Globus pallidus (tissue), 1 donor: ENCODE measurements around the gene HOXC10.

Experiments used
- DNase-seq: peaks from one replicate; pipeline ENCODE4 v3.0.0-alpha.2; 2015; ENCODE audit warnings: low spot score

Gene HOXC10

DNA sequence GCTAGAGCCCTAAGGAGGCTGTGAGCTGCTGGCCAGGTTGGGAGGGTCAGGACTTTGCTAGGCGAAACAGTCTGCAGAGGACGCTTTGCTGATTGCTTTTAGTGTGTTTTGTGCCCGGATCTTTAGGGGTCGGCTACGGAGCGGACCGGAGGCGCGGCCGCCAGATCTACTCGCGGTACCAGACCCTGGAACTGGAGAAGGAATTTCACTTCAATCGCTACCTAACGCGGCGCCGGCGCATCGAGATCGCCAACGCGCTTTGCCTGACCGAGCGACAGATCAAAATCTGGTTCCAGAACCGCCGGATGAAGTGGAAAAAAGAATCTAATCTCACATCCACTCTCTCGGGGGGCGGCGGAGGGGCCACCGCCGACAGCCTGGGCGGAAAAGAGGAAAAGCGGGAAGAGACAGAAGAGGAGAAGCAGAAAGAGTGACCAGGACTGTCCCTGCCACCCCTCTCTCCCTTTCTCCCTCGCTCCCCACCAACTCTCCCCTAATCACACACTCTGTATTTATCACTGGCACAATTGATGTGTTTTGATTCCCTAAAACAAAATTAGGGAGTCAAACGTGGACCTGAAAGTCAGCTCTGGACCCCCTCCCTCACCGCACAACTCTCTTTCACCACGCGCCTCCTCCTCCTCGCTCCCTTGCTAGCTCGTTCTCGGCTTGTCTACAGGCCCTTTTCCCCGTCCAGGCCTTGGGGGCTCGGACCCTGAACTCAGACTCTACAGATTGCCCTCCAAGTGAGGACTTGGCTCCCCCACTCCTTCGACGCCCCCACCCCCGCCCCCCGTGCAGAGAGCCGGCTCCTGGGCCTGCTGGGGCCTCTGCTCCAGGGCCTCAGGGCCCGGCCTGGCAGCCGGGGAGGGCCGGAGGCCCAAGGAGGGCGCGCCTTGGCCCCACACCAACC lies 44.8 kb downstream of the HOXC10 start:
- no peak for DNase-seq

DNA sequence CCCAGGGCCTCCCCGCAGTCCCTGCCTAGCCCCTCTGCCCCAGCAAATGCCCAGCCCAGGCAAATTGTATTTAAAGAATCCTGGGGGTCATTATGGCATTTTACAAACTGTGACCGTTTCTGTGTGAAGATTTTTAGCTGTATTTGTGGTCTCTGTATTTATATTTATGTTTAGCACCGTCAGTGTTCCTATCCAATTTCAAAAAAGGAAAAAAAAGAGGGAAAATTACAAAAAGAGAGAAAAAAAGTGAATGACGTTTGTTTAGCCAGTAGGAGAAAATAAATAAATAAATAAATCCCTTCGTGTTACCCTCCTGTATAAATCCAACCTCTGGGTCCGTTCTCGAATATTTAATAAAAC lies 45.5 kb downstream of the HOXC10 start:
- DNase-seq: no peak

DNA sequence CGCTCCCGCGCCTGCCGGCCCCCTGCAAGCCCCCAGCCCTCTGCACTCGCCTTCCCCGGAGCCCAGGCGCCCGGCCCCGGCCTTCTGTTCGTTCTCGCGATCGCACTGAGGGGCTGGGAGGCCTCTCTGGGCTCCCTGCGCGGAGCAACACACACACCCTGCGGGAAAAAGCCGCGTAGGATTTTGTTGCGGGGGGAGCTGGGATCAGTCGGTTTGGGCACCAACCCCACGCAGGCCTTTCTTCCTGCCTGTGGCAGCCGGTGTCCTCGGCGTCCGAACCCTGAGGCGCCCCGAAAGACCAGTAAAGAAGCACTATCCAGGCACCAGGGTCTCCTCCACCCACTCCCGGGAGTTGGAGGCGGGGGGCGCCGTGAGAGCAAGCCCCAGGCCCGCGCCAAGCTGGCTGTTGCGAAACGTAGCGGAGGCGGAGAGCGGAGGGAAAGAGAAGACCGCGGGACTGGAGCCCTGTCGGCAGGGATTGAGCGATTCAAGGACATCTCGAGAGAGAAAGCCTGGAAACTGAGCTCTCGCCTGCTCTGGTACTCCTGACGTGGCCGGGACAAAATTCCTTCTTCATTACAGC lies 46.0 kb downstream of the HOXC10 start:
- no peak for DNase-seq

DNA sequence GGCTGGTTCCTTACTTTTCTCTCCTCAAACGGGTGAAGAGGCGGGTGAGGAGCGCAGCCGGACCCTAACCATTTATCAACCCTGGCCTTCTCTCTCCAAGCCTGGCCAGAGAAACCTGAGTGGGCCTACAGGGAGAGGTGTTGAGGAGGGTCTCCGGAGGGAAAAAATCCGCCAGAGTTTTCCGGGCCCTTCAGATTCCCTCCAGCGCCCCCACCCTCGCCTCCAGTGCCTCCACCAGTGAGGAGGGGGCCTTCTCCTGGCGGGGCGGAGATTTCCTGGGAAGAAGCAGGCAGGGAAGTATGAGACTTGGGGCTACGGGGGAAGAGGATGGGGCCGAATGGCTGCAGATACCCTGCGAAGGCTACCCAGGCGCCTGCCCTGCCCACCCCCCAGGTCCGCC lies 46.5 kb downstream of the HOXC10 start:
- DNase-seq: no peak

DNA sequence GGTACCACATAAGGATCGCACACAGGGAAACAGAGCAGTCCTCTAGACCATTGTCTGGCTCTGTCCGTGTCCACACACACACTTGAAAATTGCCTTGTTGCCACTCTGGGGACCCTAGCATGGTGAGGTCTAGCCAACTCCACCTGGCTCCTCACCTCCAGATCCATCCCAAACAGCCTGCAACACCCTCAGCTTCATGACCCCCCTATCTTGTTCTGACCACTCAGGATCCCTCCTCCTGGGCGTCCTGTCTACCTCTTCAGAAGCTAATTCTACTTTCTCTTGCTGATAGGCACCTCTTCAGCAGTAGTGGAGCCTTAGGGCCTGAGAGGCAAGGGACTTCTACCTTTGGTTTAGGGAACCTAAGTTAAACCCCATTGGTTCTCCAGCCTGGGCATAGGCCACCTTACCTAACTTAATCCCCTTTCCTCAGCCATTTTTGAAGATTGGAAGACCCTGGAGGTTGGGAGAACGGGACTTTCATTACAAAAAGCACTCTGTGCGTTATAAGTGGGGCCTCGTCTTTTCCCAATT lies 47.2 kb downstream of the HOXC10 start:
- no peak for DNase-seq

DNA sequence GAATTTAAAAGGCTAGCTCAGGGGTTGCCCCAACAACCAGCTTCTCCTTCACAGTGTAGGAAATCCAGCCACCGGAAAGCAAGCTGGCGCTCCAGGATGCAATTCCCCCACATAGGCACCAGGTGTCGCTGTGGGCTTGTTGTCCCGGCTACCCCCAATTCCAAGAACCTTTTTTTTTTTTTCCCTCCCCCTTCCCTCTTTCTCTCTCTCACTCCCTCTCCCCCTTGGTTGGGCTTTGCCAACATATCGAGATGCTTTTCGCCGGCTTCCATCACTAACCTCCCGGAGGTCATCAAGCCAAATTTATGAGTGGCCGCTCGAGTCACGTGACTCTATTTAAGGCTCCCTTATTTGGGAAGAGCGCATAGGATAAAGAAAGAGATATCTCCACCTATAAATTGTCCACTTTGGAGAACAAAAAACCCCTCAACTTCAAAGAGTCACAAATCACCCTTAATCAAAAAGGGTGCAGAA lies 47.7 kb downstream of the HOXC10 start, which contains the start of gene HOXC5:
HOXC5 (plus strand) TSS at position 424 of the 474 bp plus-strand sequence. CDS start 73 bp downstream, outside the sequence.
- DNase-seq: no peak

DNA sequence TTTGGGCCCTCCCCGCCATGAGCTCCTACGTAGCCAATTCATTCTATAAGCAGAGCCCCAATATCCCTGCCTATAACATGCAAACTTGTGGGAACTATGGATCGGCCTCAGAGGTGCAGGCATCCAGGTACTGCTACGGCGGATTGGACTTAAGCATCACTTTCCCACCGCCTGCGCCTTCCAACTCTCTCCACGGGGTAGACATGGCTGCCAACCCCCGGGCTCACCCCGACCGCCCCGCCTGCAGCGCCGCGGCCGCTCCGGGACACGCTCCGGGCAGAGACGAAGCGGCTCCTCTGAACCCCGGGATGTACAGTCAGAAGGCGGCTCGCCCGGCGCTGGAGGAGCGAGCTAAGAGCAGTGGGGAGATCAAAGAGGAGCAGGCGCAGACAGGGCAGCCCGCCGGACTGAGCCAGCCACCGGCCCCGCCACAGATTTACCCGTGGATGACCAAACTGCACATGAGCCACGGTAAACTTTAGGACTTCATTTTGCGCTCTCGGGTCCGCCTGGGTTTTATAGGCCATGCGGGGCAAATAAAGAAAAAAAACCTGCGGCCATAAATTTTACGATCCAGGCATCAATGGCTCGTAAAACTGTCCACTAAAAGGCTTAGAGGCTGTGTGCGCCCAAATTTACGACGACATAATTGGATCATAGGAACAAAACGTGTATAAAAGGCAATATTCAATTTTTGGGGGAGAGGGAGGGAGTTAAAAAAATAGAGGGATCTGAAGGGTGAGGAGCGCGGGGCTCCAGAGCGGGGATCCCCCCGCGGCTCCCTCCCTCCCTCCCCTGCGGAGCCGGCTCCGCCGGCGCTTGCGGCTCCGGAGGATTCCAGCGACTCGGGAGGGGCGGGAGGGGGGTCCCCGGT lies 48.4 kb downstream of the HOXC10 start:
- no peak for DNase-seq

DNA sequence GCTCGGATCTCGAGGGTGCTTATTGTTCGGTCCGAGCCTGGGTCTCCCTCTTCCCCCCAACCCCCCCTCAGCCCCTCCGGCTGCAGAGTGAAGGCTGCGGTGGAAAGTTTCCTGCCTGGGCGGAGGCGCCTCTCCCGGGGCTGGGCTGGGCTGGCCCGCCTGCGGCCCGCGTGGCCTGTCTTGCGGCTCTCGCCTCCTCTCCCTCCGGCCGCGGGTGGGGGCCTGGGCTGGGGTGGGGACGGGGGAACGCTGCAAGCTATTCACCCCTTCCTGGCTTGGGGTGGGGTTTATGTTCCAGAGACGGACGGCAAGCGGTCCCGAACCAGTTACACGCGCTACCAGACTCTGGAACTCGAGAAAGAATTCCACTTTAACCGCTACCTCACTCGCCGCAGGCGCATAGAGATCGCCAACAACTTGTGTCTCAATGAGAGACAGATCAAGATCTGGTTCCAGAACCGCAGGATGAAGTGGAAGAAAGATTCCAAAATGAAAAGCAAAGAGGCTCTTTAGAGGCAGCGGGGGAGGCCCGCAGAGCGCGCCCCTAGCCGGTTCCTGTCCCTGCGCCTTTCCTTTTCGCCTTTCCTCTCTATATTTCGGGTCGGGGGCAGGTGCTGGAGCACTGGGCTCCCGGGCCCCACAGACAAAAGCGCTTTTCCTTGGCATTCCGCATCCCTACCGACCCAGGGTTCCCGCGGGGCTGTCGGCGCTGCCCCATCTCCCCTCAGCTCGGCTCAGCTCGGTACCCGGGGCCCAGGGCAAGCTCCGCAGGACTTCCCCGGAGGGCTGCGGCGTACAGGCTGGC lies 49.2 kb downstream of the HOXC10 start:
- no peak for DNase-seq

DNA sequence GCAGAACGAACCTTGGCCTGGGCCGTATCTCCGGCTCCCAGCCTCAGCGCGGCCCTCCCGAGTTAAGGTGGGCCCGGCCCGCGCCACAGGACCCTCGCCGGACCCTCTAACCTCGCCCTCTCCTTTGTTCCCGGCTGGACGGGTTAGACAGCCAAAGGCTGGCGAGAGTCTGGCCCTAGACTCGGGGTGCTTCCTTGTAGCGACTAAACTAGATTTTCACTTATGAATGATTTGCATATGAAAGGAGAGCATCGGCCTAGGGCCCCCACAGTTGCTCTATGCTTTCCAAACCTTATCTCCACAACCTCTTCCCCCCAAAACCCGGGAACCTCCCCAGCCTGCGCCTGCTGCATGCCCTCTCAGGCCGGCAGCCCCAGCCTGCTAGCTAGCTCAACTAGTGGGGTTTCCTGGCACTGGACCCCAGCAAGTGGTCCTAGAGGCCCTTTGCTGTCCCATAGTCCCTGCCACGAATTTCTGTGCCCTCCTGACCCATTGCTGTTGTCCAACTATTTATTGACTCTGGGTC lies 49.9 kb downstream of the HOXC10 start:
- no peak for DNase-seq

DNA sequence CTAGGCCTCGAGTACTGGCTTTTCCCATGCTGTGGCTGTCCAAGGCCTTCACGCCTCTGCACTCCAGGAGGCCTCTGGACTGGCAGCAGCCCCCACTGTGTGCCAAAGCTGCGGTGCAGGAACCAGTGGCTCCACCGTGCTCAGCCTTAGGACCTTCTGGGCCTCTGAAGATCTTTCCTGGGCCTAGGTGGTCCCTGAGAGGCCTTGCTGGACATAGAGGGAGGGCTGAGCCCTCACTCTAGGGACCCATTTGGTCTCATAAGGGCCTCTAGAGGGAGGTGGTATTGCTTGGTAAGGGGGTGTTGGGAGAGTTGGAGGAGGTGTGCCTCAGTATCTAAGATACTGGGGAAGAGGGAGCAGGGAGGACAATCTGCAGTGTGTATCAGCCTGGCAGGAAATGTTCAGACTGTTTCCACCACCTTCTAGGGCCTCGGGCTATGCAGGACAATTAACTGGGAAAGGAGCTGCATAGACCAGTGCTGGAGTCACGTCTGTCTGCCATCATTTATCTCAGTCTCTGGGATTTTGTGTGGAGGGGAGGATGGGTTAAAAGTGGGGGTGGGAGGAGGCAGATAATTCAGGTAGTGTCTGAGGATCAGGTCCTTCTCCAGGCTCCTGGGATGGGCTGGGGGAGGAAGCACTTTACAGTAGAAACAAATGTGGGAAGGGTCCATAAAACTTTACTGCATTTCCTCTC lies 50.8 kb downstream of the HOXC10 start:
- no peak for DNase-seq

DNA sequence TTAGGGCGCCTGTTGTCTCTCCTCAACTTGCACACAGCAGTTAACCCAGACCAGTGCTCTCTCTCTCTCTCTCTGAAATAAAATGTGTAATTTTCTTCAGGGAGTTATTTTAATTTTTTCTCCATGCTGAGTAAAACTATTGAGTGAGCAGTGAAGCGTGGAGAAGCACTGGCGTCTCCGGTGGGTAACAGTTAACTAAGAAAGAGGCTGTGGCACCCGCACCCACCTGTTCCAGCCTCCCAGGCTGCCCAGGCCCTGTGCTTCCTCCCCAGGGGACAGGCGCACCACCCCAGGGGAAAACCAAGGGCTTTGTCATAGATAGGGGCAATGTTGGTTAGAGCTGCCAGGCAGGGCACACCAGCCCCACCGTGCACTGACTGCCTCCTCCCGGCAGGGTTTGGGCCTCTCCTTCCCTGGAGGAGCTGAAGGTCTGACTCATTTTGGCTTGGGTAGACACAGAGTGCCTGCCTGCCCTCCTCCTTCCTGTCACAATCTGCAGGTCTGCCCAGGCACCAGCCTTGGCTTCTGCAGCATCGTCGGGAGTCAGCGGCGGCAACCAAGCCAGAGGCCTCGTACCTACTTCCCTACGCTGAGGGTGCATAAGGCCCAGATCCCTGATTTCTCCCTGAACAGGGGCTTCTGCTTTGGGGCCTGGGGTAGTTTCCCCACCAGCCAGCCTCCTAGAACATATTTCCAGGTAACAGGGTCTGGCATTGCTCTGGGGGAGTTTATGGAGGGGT lies 51.8 kb downstream of the HOXC10 start:
- no peak for DNase-seq

DNA sequence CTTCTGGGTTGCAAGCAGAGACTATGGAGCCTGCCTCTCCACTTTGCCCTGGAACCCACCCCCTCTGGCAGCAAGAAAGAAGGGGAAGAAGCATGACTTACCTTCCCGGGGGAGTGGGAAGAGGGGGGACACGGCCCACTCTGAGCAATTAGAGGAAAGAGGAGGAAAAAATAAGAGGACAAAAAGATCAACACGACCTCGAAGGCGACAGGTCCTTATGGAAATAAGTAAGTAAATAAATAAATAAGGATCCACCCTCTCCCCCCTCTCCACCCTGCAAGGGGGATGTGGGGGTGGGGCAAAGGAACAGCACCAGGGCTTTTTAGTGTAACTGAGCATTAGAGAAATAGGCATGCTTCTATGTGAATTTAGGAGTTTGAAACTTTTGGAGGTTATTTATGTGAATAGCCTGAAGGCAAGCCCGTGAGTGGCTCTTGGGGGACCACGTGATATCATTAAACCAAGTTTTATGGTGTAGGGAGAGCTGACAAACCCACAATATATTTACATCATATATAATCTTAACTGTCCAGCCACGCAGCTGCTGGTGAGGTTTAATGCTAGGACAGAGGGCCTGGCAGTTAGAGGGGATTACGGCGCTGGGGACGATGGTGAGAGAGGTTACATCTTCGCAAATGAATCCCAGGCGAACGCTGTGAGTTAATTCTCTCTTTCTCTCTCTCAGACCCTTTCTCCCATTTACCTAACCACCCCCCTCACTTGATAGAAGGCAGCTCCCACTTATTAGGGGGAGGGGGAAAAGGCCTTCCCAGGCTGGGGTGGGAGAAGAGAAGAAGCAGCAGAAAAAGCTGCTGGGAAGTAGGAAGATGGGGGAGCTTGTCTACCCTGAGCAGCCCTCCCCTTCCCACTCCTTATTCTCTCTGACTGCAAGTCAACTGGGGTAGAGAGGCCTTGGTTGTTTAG lies 52.7 kb downstream of the HOXC10 start:
- no peak for DNase-seq

DNA sequence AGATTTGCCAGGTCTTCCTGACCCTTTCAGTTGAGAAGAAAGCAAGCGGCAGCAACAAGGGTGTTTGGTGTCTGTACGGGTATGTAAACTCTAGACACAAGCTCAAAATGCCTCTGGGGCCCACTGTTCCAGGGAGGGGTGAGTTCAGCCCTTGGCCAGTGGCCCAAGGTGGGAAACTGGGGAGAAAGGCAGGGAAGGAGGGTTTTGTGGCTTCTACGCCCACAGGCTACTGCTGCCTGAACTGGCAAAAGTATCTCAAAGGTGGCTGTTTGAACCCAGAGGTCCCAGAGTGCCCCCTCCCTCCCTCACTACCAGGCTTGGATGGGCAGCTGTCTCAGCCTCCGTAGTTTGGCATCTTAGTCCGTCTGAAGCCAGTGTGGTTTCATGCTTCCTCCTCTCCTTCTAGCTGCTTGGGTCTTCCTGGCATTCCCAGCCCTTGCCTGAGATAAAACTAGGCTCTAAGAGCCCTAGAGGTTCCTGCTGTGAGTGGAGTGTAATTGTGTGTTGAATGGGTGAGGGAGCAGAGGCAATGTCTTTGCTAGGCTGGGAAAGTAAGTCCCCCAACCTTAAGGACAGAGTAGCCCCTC lies 53.4 kb downstream of the HOXC10 start:
- no peak for DNase-seq

DNA sequence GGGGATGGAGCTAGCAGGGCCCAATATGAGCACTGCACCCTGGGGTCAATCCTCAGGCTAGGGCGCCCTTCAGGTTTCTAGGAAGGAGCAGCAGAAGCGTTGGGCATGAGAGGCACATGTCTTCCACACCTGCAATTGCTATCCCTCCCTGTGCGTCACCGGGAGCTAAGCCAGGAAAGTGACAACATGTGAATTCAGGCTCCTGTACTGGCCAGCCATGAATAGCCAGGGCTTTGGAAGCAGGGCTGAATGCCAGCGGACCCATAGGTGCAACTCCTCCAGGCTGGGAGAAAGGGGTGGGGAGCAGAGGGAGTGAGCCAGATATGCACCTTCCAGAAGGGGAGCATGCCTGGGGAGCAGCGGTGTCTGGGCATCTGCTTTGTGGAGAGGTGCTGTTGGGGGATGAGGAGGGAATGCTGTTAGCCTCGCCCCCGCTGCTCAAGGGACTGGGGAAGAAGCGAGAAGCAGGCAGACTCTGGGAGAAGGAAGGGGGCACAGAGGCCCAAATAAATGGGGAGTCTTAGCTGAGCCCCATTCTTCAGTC lies 54.0 kb downstream of the HOXC10 start:
- no peak for DNase-seq

DNA sequence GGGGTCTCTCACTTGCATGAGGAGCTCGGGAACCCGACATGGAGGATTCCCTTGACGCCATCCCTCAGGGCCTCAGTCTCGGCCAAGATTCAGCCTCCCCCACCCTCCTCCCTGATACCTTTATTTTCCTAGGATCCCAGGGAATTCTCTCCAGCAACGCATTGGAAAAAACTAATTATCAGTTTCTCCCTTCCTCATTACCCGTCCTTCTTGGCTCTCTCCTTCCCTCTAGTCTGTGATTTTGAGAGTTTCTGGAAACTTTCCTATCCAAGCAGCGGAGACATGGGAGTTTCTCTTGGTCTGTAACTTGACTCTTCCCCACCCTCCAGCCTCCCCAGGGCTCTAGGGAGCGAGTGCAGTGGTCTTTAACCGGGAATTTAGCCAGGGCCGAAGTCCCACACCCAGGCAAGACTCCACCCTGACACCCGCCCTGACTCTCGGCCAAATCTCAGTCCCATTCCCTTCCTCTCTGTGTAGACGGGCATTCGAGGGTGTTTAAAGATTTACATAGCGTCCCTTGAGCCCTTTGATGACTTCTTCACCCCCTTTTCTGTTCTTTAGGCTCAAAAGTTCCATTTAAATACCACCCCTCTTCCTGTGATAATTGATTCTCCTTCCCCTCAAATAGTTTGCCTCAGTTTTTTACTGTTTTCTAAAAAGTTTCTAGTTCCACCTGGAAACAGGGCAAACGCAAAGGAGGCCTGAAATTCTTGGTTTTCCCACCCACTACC lies 54.6 kb downstream of the HOXC10 start:
- no peak for DNase-seq
